HG02759 (cell line): ENCODE measurements around the gene DDA1.

ENCODE experiments used
- ATAC-seq: cut with Tn5 transposase; IDR thresholded peaks from one replicate; pipeline ENCODE4 v1.9.1; 2021; ENCODE audit warnings: mild to moderate bottlenecking, moderate library complexity; ENCODE audit not compliant: unreplicated experiment

DDA1 gene

GRCh38 chr19:17309965-17310461 is 650 bp downstream of the DDA1 start:
- no peak for ATAC-seq

DNA sequence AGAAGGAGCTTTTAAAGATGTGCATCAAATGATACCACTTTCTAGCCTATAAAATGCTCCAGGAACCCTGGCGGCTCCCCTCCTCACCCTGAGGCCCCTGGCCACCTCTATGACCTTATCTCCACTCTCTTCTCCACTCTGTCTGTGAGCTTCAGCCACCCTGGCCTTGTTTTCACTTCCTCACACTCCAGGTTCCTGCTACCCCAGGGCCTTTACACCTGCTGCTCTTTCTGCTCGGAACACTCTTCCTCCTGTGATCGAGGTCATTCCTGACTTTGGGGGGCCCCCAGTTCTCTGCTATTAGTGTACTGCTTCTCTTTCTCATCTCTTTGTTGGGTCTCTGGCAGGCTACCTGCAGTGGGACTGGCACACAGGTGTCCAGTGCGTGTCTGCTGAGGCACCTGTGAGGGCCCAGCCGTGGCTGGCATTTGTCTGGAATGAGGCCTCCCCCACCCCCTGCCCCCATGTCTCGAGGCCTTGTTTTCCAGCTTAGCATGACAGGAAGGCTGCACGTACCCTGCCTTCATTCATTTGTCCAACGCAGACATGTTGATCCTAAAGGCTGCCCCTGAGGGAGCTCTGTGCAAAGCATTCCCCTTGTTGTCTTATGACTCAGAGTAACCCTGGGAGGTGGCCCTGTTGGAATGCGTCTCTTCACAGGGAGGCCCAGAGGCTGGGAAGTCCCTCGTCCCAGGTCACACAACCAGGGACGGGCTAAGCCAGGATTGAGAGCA is 2.3 kb downstream of the DDA1 start:
- ATAC-seq, result no peak

- ATAC-seq, result no peak
Measured at GRCh38 chr19:17312189-17313113, 3.1 kb downstream of the DDA1 start.

GRCh38 chr19:17314007-17314593 is 4.7 kb downstream of the DDA1 start:
- ATAC-seq, result no peak

GRCh38 chr19:17318966-17319365 is 9.6 kb downstream of the DDA1 start:
- no peak for ATAC-seq

DNA sequence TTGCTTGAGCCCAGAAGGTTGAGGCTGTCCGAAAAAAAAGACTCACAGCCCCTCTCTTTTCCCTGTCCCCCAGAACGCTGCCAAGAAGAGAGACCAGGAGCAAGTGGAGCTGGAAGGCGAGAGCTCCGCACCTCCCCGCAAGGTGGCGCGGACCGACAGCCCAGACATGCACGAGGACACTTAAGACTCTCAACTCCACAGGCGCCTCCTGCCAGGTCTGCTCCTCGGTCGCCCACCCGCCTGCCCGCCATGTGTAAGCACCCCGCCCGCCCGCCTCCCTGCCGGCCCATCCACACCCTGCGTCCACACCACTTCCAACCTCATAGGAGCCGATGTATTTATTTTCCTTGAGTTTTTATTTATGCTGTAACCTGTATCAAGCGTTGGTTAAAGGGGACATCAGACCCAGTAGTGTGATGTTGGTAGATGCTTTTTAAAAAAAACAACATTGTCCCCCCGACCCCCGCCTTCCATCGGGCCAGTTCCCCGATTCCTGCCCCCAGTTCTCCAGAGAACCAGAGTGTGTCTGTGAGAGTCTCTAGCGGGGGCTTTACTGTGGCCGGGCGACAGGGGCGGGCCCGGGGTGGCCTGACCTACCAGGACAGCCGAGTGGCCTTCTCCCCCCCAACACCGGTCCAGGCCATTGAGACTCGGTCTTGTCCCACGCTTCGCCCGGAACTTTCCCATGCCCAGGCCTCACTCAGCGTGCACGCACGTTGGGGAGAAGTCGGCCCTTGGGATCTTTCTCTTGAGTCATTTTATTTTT is 10.3 kb downstream of the DDA1 start:
- no peak for ATAC-seq

DNA sequence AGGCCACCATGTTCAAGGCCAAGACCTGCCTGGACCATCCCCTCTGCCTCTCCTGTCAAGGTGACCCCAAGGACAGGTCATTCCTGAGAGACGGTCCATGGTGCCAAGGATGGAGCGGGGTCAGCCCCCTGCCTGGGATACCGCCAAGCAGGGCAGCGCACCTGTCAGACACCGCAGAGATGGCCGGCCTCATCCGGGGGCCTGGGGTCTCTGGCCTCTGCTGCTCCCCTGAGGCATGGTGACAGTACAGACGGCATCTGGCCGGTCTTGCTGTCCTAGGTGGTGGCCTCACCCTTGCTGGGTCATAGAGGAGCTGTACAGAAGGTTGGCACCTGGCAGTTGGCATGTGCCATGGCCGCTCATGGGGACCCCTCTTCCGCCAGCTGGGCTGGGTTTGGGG is 11.1 kb downstream of the DDA1 start:
- ATAC-seq, result no peak

DNA sequence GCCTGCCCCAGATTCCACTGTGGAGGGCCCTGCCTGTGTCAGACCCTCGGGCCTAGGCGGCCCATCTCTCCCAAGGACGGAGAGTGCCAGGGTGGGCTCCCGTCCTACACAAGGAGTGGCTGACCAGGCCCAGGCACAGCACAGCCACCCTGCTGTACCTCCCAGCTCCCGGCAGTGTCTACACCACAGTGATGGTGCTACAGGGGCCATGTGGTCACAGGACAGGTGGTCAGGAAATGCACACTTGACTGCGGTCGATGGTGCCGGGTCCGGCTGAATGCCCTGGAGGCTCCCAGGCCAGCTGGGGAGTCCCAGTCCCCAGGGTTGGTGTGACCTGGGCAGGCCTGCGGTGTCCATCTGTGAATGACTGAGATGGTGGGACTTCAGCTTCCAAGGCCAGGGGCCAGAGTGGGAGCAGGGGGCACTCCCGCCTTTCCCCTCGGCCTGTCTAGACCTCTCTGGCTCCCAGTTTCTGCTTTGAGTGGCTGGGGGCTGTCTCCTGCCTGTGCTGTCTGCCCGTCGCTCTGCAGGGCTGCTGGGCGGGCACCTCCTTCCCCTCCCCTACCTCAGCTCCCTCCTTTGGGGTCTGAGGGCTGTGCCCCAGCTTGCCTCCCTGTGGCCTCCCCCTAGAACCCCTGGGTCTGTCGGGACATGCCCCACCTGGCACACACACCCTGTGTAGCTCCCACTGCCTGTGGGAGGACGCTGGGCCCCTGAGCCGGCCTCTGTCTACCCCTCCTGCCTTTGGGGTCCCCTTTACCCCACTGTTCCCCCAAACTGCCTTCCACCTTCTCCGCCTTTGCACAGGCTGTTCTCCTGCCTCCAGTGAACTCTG is 12.5 kb downstream of the DDA1 start:
- no peak for ATAC-seq

GRCh38 chr19:17322854-17323253 is 13.5 kb downstream of the DDA1 start:
- no peak for ATAC-seq

GRCh38 chr19:17323300-17323963 is 14.1 kb downstream of the DDA1 start:
- no peak for ATAC-seq

DNA sequence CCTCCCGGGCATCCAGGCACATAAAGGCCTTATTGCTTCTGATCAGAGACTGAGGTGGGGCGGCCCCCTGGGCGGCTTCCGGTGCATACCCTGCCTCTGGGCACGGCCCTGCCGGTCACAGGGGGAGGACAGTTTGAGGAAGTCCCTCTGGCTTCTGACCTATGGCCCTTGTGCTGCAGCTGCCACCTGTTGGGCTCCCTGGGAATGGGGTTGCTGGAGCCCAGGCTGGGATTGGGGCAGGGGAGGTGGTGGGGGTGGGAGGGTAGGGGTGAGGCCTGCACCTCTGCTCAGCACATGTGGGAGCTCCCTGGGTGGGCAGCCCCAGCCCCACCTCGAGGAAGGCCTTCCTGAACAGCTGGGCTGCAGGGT is 14.6 kb downstream of the DDA1 start:
- ATAC-seq, result no peak

DNA sequence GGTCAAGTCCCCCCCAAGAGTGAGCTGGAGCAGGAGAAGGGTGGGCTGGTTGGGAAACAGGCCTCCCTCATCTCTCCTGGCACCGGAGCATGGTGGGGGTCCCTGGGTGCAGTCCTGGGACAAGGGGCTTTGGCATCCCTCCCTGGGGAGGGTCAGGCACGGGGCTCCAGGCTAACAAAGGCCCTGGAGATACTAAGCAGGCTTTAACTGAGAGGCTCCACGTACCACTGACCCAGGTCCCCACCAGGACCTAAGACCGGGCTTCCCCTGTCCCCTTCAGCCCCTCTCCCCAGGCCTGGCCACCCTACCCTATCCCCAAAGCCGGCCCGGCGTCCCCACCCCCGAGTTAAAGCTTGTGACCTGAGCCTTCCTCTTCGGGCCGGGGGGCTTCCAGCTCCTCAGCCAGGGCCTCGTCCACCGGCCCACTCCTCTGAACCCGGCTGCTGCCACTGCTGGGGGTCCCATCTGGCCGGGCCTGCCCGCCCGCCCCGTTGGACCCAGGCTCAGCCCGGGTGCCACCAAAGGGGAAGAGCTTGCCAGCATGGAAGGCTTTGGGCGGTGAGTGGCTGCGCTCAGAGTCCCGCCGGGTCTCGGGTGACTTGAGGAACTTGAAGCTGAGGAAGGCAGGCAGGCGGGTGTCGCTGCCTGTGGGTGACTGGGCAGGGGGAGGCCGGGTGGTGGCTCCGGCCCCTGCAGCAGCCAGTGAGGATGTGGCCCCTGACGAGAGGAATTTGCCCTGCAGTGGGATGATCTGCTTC is 15.2 kb downstream of the DDA1 start:
- ATAC-seq, result no peak

- ATAC-seq, result no peak
Measured at GRCh38 chr19:17325133-17325532, 15.8 kb downstream of the DDA1 start.

DNA sequence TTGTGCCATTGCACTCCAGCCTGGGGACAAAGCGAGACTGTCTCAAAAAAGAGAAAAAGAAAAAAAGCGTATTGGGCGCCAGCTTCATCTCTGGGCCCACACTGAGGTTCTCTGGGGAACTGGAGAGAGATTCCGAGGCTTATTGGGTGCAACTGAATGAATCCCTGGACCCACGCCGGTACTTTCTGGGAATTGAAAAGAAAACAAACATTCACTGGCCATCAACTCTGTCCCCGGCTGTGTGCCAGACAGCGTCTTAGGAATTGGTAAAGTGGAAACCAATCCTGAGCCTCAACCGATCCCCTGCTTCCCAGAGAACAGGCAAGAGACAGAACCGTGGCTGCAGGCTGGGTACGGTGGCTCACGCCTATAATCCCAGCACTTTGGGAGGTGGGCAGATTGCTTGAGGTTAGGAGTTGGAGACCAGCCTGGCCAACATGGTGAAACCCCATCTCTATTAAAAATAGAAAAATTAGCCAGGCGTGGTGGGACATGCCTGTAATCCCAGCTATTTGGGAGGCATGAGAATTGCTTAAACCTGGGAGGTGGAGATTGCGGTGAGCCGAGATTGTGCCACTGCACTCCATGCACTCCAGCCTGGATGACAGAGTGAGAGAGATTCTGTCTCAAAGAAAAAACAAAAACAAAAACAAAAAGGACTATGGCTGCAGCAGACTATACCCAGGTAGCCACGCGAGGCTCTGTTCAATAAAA is 16.7 kb downstream of the DDA1 start:
- ATAC-seq, result no peak

GRCh38 chr19:17326595-17326966 is 17.2 kb downstream of the DDA1 start:
- ATAC-seq, result no peak

- ATAC-seq, result no peak
Measured at GRCh38 chr19:17327068-17327653, 17.8 kb downstream of the DDA1 start.

DNA sequence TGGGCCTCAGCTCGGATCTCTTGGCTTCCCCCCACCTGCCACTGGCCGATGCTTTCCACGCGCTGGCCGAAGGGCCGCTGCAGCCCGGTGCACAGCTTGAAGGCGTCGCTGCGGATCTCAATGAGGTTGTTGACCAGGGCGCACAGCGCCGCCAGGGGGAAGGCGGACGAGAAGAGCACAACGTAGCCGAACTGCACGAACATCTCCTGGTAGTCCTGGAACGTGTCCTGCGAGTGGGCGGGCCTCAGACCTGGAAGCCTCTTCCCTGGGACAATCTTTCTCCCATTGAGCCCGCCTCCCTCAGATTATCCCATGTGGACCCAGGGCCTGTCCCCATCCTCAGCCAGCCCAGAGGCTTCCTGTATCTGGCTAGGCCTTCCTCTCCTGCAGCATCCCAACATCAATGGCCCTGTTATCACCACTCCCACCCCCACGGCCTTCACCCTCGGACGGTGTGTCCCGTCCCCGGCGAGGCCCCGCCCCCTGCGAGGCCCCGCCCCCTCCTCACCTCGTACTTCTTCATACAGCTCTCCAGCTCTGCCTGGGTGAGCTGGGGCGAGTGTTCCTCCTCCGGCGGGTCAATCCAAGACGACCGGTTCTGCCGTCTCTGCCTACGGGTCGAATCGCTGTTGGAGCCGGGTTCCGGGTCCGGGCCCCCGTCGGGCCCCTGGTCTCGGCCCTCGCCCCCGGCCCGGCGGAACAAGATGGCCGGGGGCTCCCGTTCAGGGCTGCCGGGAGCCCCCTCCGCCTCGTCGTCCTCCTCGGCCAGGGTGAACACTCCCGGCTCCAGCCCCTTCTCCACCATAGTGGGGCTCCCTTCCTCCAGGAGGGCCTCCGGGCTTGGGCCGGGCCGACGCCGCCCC is 18.5 kb downstream of the DDA1 start:
- ATAC-seq, result no peak
